SHP77 treated with DMSO at 0.1 percent for 48 hours (cell line): ENCODE data around the gene CLIC4.
"Not testable (repeated sequence)": the region's sequence is repeated elsewhere in the genome, so short reads cannot be mapped to it uniquely, and the experiment has no call there.

Source experiments
- DNase-seq: peaks from one replicate; lab custom pipeline; 2025; lab: John Stamatoyannopoulos, UW

Gene CLIC4

DNA sequence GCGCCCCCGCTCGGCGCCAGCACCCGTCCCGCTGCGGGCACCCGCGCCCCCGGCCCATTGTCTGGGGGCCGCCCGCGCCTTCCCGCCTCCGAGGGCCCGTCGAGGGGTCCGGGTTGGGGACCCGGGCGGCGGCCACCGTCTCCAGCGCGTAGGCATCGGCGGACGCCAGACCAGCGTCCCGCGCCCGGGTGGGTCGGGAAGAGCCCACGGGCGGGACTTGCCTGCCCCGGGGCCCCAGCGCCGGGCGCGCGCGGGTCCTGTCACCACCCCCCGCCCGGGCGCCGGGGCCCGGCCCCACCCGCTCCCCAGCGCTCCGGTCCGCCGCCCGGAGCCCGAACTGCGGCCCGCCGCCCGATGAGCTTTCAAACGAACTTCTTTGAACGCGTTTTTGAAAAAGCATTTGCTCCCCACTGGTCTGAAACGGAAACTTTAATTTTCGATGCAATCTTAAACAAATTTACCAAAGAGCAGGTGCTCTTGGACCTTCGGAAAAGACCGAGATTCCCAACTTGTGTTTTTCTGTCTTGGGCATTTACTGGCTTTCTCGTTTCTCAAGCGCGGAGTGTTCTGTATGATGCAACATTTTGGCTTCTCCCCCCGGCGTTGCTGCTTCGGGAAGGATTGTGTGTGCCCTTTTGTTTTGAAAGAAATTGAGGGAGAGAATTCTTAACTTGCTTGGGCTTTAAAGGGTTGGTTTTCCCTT is 615 bp downstream of the CLIC4 start:
- no peak for DNase-seq

DNA sequence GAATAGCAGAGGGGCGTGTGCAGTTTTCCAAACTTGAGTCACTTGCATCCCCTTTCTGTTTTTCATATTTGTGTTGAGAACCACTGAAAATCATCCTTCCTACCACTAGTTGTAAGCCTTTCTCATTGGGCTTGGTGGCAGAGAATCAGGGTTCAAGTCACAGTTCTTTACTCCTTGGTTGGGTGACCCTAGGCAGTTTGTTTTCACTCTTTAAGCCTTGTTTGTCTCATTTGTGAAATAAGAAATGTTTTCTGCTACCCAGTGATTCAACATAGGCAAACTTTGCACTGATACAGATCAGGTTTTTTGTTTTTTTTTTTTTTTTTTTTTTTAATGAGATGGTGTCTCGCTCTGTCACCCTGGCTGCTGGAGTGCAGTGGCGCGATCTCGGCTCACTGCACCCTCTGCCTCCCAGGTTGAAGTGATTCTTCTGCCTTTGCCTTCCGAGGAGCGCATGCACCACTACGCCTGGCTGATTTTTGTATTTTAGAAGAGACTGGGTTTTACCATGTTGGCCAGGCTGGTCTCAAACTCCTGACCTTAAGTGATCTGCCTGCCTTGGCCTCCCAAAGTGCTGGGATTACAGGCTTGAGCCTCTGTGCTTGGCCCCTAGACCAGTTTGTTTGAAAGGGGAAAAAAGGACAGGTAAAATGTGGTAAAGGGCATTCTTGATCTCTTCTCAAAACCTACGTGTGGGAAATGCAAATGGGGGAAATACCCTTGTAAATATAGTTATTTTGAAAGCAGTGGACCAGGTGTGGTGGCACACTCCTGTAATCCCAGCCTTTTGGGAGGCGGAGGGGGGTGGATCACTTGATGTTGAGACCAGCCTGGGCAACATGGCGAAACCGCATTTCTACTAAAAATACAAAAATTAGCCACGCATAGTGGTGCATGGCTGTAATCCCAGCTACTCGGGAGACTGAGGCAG is 3.2 kb downstream of the CLIC4 start:
- DNase-seq, result no peak

DNA sequence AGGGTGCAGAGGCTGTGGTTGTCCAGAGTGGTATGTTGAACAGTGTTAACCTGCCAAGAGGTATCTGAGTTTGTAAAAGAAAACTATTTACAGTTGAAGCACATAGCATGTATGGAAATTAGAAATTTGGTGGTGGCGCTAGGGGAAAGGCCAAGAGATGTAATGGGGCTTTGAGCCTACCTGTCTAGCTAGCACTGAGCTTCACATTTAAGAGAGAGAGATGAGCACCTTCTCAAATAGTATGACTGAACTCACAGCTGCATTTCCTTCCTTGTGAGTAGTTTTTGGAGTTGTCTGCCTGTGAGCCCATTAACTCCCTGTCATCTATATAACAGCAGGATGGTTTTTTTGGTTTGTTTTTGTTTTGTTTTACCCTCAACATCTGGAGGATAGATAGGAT is 4.0 kb downstream of the CLIC4 start:
- DNase-seq, result no peak

- no peak for DNase-seq
Measured at GRCh38 chr1:24749886-24750285, 4.6 kb downstream of the CLIC4 start.

DNA sequence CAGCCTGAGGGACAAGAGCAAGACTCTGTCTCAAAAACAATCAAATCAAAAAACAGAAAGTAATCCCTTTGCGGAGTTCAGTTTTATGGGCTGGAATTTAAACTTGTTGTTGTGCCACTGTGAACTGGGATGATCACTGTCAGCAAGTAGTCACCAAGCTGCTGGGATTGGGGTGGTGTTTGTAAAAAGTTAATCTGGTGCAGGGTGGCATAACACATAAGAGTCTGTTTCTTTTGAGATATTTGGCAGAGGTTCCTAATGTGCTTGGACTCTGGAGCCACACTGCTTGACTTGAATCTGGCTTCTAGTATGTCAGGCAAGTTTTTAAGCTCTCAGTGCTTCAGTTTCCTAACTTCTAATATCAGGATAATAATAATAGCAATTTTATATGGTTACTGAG is 6.6 kb downstream of the CLIC4 start:
- DNase-seq, result no peak

- no peak for DNase-seq
Measured at GRCh38 chr1:24752305-24752704, 7.1 kb downstream of the CLIC4 start.

GRCh38 chr1:24754229-24754628 is 9.0 kb downstream of the CLIC4 start:
- DNase-seq, result no peak

- not testable (repeated sequence) for DNase-seq
Measured at GRCh38 chr1:24755323-24755722, 10.1 kb downstream of the CLIC4 start.

DNA sequence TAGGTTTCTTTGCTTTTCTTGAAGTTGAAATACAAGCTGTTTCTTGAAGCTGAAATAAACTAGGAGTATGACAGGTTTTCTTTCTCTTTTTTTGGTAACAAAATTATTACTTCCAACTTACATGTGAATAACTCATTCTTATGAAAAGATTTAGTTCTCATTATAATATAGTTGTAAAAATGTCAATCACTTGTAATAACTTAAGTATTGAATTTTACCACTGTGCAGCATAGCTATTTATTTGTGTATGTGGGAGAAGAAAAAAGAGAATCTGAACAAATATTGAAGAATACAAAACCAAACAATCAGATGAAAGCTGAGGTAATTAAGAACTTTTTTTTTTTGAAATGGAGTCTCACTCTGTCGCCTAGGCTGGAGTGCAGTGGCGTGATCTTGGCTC is 11.1 kb downstream of the CLIC4 start:
- DNase-seq, result no peak

- DNase-seq, result no peak
Measured at GRCh38 chr1:24759492-24759891, 14.2 kb downstream of the CLIC4 start.

GRCh38 chr1:24761582-24761981 is 16.3 kb downstream of the CLIC4 start:
- DNase-seq, result no peak

GRCh38 chr1:24762133-24762676 is 17.0 kb downstream of the CLIC4 start:
- DNase-seq, result no peak

GRCh38 chr1:24763671-24764070 is 18.4 kb downstream of the CLIC4 start:
- DNase-seq, result no peak

DNA sequence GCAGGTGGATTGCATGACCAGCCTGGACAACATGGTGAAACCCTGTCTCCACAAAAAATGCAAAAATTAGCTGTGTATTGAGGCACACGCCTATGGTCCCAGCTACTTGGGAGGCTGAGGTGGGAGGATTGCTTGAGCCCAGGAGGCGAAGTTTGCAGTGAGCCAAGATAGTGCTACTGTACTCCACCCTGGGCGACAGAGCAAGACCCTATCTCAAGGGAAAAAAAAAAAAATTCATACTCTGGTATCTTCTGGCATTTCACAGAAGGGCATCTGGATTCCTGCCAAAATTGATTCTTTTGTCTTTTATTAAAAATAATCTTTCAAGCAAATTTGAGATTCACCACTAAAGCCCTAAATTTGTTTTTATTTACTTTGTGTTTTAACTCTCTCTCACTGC is 19.2 kb downstream of the CLIC4 start:
- DNase-seq, result no peak

GRCh38 chr1:24764848-24765247 is 19.6 kb downstream of the CLIC4 start:
- no peak for DNase-seq

DNA sequence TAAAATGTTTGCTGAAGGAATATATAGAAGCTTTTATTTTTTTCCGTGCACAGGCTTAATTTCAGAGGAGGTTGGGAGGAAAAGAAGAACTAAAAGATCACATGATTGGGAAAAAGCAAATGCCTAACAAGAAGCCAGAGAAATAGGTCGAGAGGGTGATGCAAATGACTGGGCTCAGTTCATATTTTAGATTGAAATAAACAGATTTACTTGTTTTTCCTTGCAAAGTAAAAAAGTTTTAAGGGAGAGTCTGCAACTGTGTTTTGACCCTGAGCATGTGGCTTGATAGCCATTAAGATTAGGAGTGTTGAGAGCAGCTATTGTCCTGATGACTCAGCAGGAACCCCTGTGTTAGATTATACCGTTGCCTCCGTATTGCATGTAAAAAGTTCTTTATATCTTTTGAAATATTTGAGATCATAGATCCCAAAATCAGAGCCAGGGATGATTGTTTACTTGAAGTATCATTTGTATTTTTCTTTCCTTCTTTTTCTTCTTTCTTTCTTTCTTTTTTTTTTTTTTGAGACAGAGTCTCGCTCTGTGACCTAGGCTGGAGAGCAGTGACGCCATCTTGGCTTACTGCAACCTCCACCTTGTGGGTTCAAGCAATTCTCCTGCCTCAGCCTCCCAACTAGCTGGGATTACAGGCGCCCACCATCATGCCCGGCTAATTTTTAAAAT is 20.2 kb downstream of the CLIC4 start:
- no peak for DNase-seq

DNA sequence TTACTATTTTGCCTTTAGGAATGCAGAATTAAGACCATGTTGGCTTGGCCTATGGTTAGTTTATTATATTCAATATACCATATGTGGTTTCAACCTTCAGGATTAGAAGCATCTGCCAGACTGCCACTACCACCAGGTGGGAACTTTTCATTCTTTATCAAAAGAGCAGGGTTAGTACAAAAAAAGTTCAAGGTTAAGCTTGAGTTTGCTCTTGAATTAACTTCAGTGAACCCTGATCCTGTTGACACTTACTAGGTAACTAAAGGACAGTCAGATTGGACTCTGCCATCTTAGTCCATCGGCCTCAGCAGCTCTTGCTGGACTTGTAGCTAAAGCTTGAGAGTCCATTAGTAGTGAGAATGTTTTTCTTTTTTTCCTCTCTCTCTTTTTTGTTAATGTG is 22.1 kb downstream of the CLIC4 start:
- no peak for DNase-seq

DNA sequence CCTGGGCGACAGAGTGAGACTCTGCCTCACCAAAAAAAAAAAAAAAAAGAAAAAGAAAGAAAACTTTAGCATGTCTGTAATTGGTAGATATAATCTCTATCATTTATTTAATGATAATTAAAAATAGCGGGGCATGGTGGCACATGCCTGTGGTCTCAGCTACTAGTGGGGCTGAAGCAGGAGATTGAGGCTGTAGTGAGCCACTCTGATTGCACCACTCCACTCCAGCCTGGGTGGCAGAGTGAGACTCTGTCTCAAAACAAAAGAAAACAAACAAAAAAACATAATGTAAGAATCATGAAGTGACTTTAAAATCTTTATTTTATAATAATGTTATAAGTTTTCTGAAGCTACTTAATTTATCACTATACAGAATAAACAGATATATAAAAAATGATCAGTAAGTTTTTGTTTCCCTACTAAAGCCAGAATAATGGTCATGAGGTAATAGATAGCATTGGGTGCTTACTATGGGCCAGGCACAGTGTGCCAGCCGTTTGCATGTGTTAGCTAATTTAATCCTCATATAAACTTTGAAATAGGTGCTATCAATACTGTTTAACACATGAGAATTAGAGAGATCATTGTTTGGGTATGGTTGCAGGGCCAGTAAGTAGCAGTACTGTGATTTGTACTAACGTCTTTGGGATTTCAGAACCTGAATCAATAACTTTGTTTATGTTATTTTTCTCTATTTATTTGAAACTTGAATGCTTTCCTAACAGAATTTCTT is 23.8 kb downstream of the CLIC4 start:
- no peak for DNase-seq

DNA sequence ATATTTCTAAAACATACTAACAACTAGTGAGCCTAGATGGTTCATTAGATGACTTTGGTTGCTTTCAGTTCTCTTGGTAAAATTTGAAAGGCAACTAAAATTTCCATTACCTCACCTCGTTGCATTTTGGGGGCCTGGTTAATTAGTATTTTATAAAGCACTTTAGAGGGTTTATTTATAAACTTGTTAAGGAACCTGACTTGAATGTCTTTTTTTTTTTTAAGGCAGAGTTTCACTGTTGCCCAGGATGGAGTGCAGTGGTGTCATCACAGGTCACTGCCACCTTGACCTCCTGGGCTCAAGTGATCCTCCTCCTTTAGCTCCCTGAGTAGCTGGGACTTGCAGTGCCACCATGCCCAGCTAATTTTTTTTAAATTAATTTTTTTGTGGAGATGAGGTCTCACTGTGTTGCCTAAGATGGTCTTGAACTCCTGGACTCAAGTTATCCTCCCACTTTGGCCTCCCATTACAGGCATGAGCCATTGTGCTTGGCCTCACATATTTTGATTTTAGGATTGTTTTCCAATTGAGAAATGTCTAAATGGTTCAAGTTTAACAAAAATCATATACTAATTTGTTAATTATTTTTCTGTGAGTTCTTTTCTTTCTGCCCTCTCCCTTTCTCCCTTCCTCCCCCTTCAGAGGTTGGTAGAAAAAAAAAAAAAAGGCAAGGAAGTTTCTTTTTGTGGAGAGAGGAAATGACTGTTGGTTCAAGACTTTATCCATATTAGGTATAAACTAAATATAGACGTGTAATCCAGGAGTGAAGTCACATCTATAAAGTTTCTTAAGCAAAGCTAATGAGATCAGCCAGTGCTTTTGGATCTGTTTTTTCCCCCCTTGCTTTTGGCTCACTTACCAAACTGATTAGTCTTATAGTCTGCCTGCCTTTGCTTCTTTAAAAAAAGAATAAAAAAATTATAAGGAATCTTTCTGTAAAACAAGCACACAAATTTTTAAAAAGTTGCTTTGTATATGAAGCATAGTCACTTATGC is 24.7 kb downstream of the CLIC4 start:
- no peak for DNase-seq

GRCh38 chr1:24770881-24771280 is 25.6 kb downstream of the CLIC4 start:
- no peak for DNase-seq

- no peak for DNase-seq
Measured at GRCh38 chr1:24771574-24771973, 26.3 kb downstream of the CLIC4 start.
